ENCODE data around the gene CCDC91.

Gene CCDC91

GRCh38 chr12:28582672-28583376, 392.6 kb downstream of the CCDC91 start:
- TF ChIP-seq, protein P1, sequence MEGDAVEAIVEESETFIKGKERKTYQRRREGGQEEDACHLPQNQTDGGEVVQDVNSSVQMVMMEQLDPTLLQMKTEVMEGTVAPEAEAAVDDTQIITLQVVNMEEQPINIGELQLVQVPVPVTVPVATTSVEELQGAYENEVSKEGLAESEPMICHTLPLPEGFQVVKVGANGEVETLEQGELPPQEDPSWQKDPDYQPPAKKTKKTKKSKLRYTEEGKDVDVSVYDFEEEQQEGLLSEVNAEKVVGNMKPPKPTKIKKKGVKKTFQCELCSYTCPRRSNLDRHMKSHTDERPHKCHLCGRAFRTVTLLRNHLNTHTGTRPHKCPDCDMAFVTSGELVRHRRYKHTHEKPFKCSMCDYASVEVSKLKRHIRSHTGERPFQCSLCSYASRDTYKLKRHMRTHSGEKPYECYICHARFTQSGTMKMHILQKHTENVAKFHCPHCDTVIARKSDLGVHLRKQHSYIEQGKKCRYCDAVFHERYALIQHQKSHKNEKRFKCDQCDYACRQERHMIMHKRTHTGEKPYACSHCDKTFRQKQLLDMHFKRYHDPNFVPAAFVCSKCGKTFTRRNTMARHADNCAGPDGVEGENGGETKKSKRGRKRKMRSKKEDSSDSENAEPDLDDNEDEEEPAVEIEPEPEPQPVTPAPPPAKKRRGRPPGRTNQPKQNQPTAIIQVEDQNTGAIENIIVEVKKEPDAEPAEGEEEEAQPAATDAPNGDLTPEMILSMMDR (conservative IDR thresholded peaks at IDR 0.05), result no peak
- H3K27ac ChIP-seq, result no peak overlapping the region

DNA sequence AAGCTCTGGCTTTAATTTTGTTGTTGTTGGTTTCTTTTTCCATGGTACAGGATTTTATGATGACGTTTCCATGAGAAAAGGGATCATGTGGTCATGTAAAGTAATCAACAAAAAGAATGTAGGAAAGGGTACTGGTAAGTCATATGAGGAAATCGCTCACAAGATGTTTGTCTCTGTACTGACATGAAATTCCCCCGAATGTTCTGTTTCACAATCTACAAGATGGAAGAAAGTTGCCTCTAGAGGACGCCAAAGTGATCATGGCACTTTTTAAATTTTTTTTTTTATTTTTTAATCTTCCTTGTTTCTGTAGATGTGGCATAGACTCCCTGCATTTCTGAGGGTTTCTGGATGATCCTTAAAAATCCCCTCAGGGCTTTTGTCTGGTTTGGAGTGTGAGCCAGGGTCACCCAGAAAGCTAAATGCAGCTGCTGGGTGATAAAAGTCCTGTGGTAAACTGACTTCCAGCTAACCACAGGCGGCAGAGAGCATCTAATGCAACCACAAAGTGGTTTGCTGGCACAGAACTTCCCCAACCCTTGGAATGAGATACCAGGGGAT, 393.5 kb downstream of the CCDC91 start:
- H3K27ac ChIP-seq, result no peak overlapping the region

DNA sequence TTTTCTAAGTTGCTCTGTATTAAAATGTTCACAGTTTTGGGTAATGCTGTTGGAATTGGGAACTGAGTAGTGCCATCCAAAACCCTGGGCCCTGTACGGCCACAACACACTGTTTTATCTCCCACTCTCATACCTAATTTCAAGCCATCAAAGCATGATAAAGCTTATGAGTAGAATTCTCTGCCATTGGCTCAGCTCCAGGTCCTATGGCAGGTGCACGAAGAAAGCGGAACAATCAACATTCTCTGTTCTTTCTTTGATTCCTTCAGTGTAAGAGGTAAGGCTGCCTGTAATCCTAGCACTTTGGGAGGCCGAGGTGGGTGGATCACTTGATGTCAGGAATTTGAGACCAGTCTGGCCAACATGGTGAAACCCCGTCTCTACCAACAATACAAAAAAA, 394.9 kb downstream of the CCDC91 start:
- H3K27ac ChIP-seq, result no peak overlapping the region
- TF ChIP-seq, protein P1 (conservative IDR thresholded peaks at IDR 0.05), result no peak

More for the DNA sequence above, 393.5 kb downstream of the CCDC91 start:
- TF ChIP-seq, protein P1 (conservative IDR thresholded peaks at IDR 0.05), result no peak

DNA sequence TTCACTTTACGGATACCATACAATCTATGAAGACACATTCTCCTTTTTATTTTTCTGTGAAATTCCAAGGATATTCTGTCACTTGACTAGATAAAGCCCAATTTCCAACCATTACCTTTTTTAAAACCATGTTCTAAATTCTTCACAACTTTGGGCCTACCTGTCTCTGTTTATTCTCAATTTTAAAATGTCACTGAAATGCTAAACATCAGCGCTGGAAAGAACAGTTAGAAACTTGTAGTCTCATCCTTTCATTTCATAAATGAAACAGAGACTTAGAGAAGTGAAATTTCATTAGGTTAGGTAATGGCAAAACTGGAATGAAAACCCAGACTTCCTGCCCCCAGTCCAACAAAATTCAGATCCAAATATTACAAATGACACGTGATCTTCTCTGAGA, 396.2 kb downstream of the CCDC91 start:
- no peak overlapping the region for H3K27ac ChIP-seq
- TF ChIP-seq, protein P1 (conservative IDR thresholded peaks at IDR 0.05), result no peak

- no peak overlapping the region for H3K27ac ChIP-seq
- TF ChIP-seq, protein P1 (conservative IDR thresholded peaks at IDR 0.05), result no peak
Measured at GRCh38 chr12:28591831-28592230, 401.6 kb downstream of the CCDC91 start.
